Measurements from ENCODE around the gene ANAPC16. TPM values are rescaled to one million over a fixed set of nuclear protein-coding genes. Genes with fewer than 3 reads are reported as not detected.

ANAPC16 gene
- total and polyA plus RNA-seq, 2 of the 4 experiments (the other 2 are of a cell fraction) = 25.2 to 26.3 TPM

GRCh38 chr10:72171175-72171630 lies 44.6 kb upstream of the ANAPC16 start:
- H2BK5ac ChIP-seq (ENCODE audit: low read depth, low read length, poor library complexity, severe bottlenecking) = no peak overlapping the region
- in situ Hi-C loops (cut with MboI; ENCODE audit: low sequenced_read_pairs) = no loop called here
- no peak overlapping the region for H2BK120ac ChIP-seq (ENCODE audit: low read depth, low read length)
- H3K9me1 ChIP-seq (ENCODE audit: insufficient read depth, low read length) = peaks cover 3% of the 10 kb centered on the region
- intact Hi-C loops (cut with micrococcal nuclease) = loop anchor here (5.0 kb wide), 1 partner anchor 64 kb away; no protein-coding TSS in a partner anchor
- H3K9ac ChIP-seq (ENCODE audit: low read depth, low read length) = no peak overlapping the region
- no peak overlapping the region for H4K8ac ChIP-seq (ENCODE audit: low read depth in 2 of 2, low read length in 2 of 2)
- ChIA-PET CTCF (interaction anchor here (0.6 kb wide), 2 partner anchors 72 to 684 kb away, joined by 3 read pairs; no protein-coding TSS in a partner anchor), POLR2A (ENCODE audit: unreplicated experiment) (no interaction called here)
- peaks cover 0 to 2% of the 10 kb centered on the region in 2 experiments; a peak in 1 of 4 replicates for H3K79me1 ChIP-seq (ENCODE audit: low read depth in 1 of 2, low read length in 2 of 2)
- no peak overlapping the region for H3K14ac ChIP-seq (replicated peaks; ENCODE audit: low read depth, low read length)
- no peak overlapping the region for H3K4me3 ChIP-seq (ENCODE audit: insufficient read depth, low read depth, low read length)
- WGBS, 2 experiments (ENCODE audit: extremely low coverage in 2 of 2, insufficient read length in 1 of 2) = 56% methylated on average over 4 of the region's 7 CpGs; no CpG with 5 or more reads in 1 of the 2 experiments
- H3K4me2 ChIP-seq (ENCODE audit: low read depth, low read length) = no peak overlapping the region
- no peak overlapping the region for H3K27ac ChIP-seq (ENCODE audit: insufficient read depth, low read length)
- no peak overlapping the region for H2AK5ac ChIP-seq (ENCODE audit: low read depth, low read length)
- no peak overlapping the region for H3K56ac ChIP-seq (ENCODE audit: extremely low read depth, insufficient read depth, low read length)
- no peaks in the 10 kb centered on the region for H4K20me1 ChIP-seq (ENCODE audit: insufficient read depth, low read length)
- no peak overlapping the region for H3K18ac ChIP-seq (ENCODE audit: low read depth, low read length)
- no peak overlapping the region for H2BK15ac ChIP-seq (ENCODE audit: low read depth, low read length)
- no peak overlapping the region for H4K91ac ChIP-seq (ENCODE audit: insufficient read depth, low read depth, low read length)
- H3K23ac ChIP-seq (ENCODE audit: low read depth, low read length) = no peak overlapping the region
- H3K36me3 ChIP-seq (ENCODE audit: control insufficient read depth, insufficient read depth, low read length) = no peaks in the 10 kb centered on the region
- peaks cover 6% of the 10 kb centered on the region for H3K4me1 ChIP-seq (ENCODE audit: control insufficient read depth, insufficient read depth, low read length)
- BruUV-seq (replicated peaks) = no TSS peak
- H2AK9ac ChIP-seq (replicated peaks; ENCODE audit: low read depth, low read length, poor library complexity) = no peak overlapping the region
- no peak overlapping the region for H2BK20ac ChIP-seq (ENCODE audit: low read depth, low read length)
- H4K5ac ChIP-seq (ENCODE audit: low read depth, low read length) = no peak overlapping the region
- no peaks in the 10 kb centered on the region for H3K27me3 ChIP-seq (ENCODE audit: control insufficient read depth, insufficient read depth, low read length)
- no peak overlapping the region for H2AFZ ChIP-seq (replicated peaks; ENCODE audit: low read length, poor library complexity)
- H3K4ac ChIP-seq (ENCODE audit: low read depth, low read length) = no peak overlapping the region
- TF ChIP-seq POLR2A (IDR thresholded peaks at IDR 0.05; ENCODE audit: low read depth, low read length) (no peak), FOS (IDR thresholded peaks at IDR 0.05; ENCODE audit: low read depth, low read length) (0 out of 2 replicates have a peak, but pooled peaks have one; percentile 20)
- DNase-seq (peak; percentile 68), ATAC-seq (ENCODE audit: low read depth) (peak; percentile 49; the same call in 1 of the 2 replicates)
- no peaks in the 10 kb centered on the region for H3K9me3 ChIP-seq (ENCODE audit: control insufficient read depth, insufficient read depth, low read length)
- dilution Hi-C loops (cut with HindIII; ENCODE audit: low sequenced_read_pairs, unreplicated experiment) = no loop called here
